Mesenchymal stem cell (in vitro differentiated cells and primary cell): Measurements from ENCODE around the gene DNAJB2.

Source experiments
- DNase-seq: peaks from one replicate; pipeline ENCODE4 v3.0.0-alpha.2; 2013
- H2AFZ ChIP-seq: one replicate; pipeline ENCODE4 v1.6.1; 2013; ENCODE audit warnings: low read depth, mild to moderate bottlenecking, control low read depth, inconsistent platforms, low read length, moderate library complexity
- H2AK5ac ChIP-seq: 2 replicates; pipeline ENCODE4 v1.6.1; 2013; ENCODE audit warnings: low read length, moderate library complexity, mild to moderate bottlenecking, inconsistent platforms; ENCODE audit not compliant: severe bottlenecking
- H2BK120ac ChIP-seq: one replicate; pipeline ENCODE4 v1.6.1; 2013; ENCODE audit warnings: low read depth, mild to moderate bottlenecking, inconsistent platforms, low read length, moderate library complexity
- H2BK12ac ChIP-seq, 2 experiments: one replicate each; pipeline ENCODE4 v1.6.1; 2013; ENCODE audit warnings: inconsistent platforms in 2 of 2, low read length in 2 of 2, mild to moderate bottlenecking in 2 of 2, moderate library complexity in 2 of 2, control low read depth in 1 of 2
- H2BK15ac ChIP-seq: one replicate; pipeline ENCODE4 v1.6.1; 2013; ENCODE audit warnings: mild to moderate bottlenecking, low read depth, inconsistent platforms; ENCODE audit not compliant: poor library complexity, severe bottlenecking
- H2BK5ac ChIP-seq: 2 replicates; pipeline ENCODE4 v1.6.1; 2013; ENCODE audit warnings: low read depth, mild to moderate bottlenecking, low read length, control low read depth, inconsistent platforms; ENCODE audit not compliant: poor library complexity, severe bottlenecking
- H3K14ac ChIP-seq, 2 experiments: one replicate each; pipeline ENCODE4 v1.6.1; 2013; ENCODE audit warnings: inconsistent platforms in 2 of 2, low read length in 2 of 2, control low read depth in 1 of 2, mild to moderate bottlenecking in 1 of 2, moderate library complexity in 1 of 2
- H3K18ac ChIP-seq, 2 experiments: one replicate each; pipeline ENCODE4 v1.6.1; 2013; ENCODE audit warnings: inconsistent platforms in 2 of 2, low read length in 2 of 2, control low read depth in 1 of 2, low read depth in 1 of 2, mild to moderate bottlenecking in 1 of 2
- H3K23ac ChIP-seq, 2 experiments: one replicate each; pipeline ENCODE4 v1.6.1; 2013; ENCODE audit warnings: inconsistent platforms in 2 of 2, low read length in 2 of 2, mild to moderate bottlenecking in 2 of 2, moderate library complexity in 2 of 2, control low read depth in 1 of 2
- H3K27ac ChIP-seq: 2 replicates; pipeline ENCODE4 v1.5.1; 2013; ENCODE audit warnings: mild to moderate bottlenecking, moderate library complexity, low read length, control low read depth, inconsistent platforms; ENCODE audit not compliant: poor library complexity, severe bottlenecking
- H3K27me3 ChIP-seq, 2 experiments: 2 replicates each; pipeline versions ENCODE4 v1.6.1 to v1.7.0; 2013; ENCODE audit warnings: low read length in 2 of 2, mild to moderate bottlenecking in 2 of 2, moderate library complexity in 2 of 2, control low read depth in 1 of 2, inconsistent platforms in 1 of 2; ENCODE audit not compliant: control insufficient read depth in 1 of 2, insufficient read depth in 1 of 2
- H3K36me3 ChIP-seq, 2 experiments: 2 replicates each; pipeline versions ENCODE4 v1.6.1 to v1.7.0; 2013; ENCODE audit warnings: low read length in 2 of 2, control low read depth in 1 of 2, inconsistent platforms in 1 of 2, low read depth in 1 of 2, mild to moderate bottlenecking in 1 of 2; ENCODE audit not compliant: insufficient read depth in 2 of 2, control insufficient read depth in 1 of 2
- H3K4ac ChIP-seq, 2 experiments: one replicate each; pipeline ENCODE4 v1.6.1; 2013; ENCODE audit warnings: inconsistent platforms in 2 of 2, low read length in 2 of 2, mild to moderate bottlenecking in 2 of 2, moderate library complexity in 2 of 2, control low read depth in 1 of 2, low read depth in 1 of 2
- H3K4me1 ChIP-seq: 2 replicates; pipeline ENCODE4 v1.6.1; 2013; ENCODE audit warnings: low read depth, low read length, control low read depth; ENCODE audit not compliant: control insufficient read depth, insufficient read depth
- H3K4me2 ChIP-seq: 2 replicates; pipeline ENCODE4 v1.6.1; 2013; ENCODE audit warnings: low read length, mild to moderate bottlenecking, inconsistent platforms; ENCODE audit not compliant: poor library complexity, severe bottlenecking
- H3K4me3 ChIP-seq, 2 experiments: 2 replicates each; pipeline versions ENCODE4 v1.5.1 to v1.7.0; 2013; ENCODE audit warnings: low read length in 2 of 2, mild to moderate bottlenecking in 2 of 2, control low read depth in 1 of 2, low read depth in 1 of 2; ENCODE audit not compliant: insufficient read depth in 1 of 2
- H3K79me1 ChIP-seq: replicated peaks from 2 replicates; pipeline ENCODE4 v1.6.1; 2013; ENCODE audit warnings: mild to moderate bottlenecking, control low read depth, low read length, inconsistent platforms; ENCODE audit not compliant: poor library complexity, severe bottlenecking
- H3K9ac ChIP-seq: 2 replicates; pipeline ENCODE4 v1.7.0; 2013; ENCODE audit warnings: mild to moderate bottlenecking, low read length, moderate library complexity
- H3K9me3 ChIP-seq: 2 replicates; pipeline ENCODE4 v1.7.0; 2013; ENCODE audit warnings: mild to moderate bottlenecking, low read length; ENCODE audit not compliant: control insufficient read depth
- H4K8ac ChIP-seq: one replicate; pipeline ENCODE4 v1.6.1; 2013; ENCODE audit warnings: inconsistent platforms, mild to moderate bottlenecking, low read length, moderate library complexity
- H4K91ac ChIP-seq: one replicate; pipeline ENCODE4 v1.6.1; 2013; ENCODE audit warnings: mild to moderate bottlenecking, low read length, inconsistent platforms
- WGBS: methylation state at CpG from one replicate; pipeline ENCODE4 v1.1.7; 2013; ENCODE audit warnings: mixed read lengths; 5-methylcytosine and 5-hydroxymethylcytosine counted together

DNAJB2 gene

DNA sequence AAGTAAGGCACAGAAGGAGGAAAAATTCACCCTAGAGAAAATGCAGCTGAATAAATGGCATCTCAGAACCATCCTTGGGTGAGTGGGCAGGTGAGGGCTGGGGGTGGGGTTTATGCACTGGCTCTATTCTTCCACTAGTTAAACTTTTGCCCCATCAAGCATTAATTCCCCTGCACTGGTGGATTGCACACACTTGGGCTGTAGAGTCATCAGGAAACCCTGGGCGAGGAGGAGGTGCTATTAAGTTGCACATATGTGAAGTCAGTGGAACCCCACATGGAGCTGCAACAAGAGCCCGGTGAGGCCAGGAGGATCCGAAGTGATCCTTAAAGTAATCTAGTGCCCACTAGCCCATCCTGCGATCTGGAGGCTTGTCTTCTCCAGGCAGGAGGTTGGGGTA is 6.8 kb upstream of the DNAJB2 start:
- Histone ChIP-seq H3K4me1 (peaks cover 21% of the 10 kb centered on the region), H2BK15ac (no peak overlapping the region), H4K8ac (no peak overlapping the region), H3K4me2 (no peak overlapping the region), H2BK12ac (no peak overlapping the region), H3K79me1 (no peaks in the 10 kb centered on the region), H3K18ac (no peak overlapping the region), H4K91ac (no peak overlapping the region), H3K36me3 (no peaks in the 10 kb centered on the region), H3K14ac (no peak overlapping the region), H3K9ac (no peak overlapping the region), H2BK5ac (no peak overlapping the region), H2AK5ac (no peak overlapping the region), H3K23ac (no peak overlapping the region), H3K9me3 (no peaks in the 10 kb centered on the region), H3K4me3 (no peak overlapping the region), H2BK120ac (no peak overlapping the region), H3K4ac (no peak overlapping the region), H2AFZ (no peak overlapping the region), H3K27ac (no peak overlapping the region), H3K27me3 (peaks cover 0 to 11% of the 10 kb centered on the region in 2 experiments)
- no peak for DNase-seq
- 91% methylated on average over 4 of the region's 4 CpGs for WGBS

DNA sequence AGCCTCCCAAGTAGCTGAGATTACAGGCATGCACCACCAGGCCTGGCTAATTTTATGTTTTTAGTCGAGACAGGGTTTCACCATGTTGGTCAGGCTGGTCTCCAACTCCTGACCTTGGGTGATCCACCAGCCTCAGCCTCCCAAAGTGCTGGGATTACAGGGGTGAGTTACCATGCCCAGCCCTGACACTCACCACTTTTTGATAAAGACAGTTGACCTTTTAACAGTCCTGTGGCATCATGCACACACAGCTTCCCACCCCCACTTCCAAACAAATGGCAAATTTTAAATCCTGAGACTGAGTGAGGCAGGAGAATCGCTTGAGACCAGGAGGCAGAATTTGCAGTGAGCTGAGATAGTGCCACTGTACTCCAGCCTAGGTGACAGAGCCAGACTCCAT is 6.2 kb upstream of the DNAJB2 start:
- H3K4me1 ChIP-seq, result peaks cover 26% of the 10 kb centered on the region
- H3K14ac ChIP-seq, result no peak overlapping the region
- H2BK5ac ChIP-seq, result no peak overlapping the region
- H4K8ac ChIP-seq, result no peak overlapping the region
- no peak overlapping the region for H3K18ac ChIP-seq
- WGBS, result 28% methylated on average over 1 of the region's 2 CpGs
- H3K27me3 ChIP-seq, result peaks cover 0 to 11% of the 10 kb centered on the region in 2 experiments
- H2BK12ac ChIP-seq, result no peak overlapping the region
- H3K4me2 ChIP-seq, result no peak overlapping the region
- H3K4me3 ChIP-seq, result no peak overlapping the region
- H3K9ac ChIP-seq, result no peak overlapping the region
- no peaks in the 10 kb centered on the region for H3K9me3 ChIP-seq
- H4K91ac ChIP-seq, result no peak overlapping the region
- H3K4ac ChIP-seq, result no peak overlapping the region
- H2AFZ ChIP-seq, result no peak overlapping the region
- DNase-seq, result no peak
- no peaks in the 10 kb centered on the region for H3K79me1 ChIP-seq
- H2AK5ac ChIP-seq, result no peak overlapping the region
- H3K23ac ChIP-seq, result no peak overlapping the region
- H3K36me3 ChIP-seq, result no peaks in the 10 kb centered on the region
- H3K27ac ChIP-seq, result no peak overlapping the region
- H2BK15ac ChIP-seq, result no peak overlapping the region
- no peak overlapping the region for H2BK120ac ChIP-seq

DNA sequence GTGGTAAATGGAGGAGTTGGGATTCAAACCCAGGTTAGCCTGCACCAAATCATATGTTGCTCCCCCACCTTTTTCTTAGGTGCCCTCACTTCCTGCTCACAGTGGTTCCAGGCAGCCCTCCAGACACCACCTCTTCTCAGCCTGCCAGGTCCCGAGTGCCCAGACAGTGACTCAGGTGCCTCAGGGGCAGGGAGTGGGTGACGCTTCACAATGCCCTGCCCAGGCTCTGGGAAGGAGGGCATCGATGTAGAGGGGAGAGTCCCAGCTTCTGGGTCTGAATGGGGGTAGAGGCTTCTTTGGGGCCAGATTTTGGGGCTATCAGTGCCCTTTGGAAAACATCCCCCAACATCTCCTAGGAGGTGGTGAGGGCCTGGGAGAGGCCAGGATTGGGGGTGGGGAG is 5.2 kb upstream of the DNAJB2 start:
- Histone ChIP-seq H4K91ac (peak overlapping the region; percentile 20), H3K18ac (no peak overlapping the region), H2BK12ac (no peak overlapping the region), H3K4me3 (no peak overlapping the region), H3K36me3 (no peaks in the 10 kb centered on the region), H2AK5ac (peak overlapping the region; percentile 24), H3K27ac (peak overlapping the region; percentile 80), H3K23ac (no peak overlapping the region), H3K27me3 (peaks cover 0 to 11% of the 10 kb centered on the region in 2 experiments), H2AFZ (no peak overlapping the region), H4K8ac (peak overlapping the region; percentile 62), H3K14ac (peak overlapping the region in 1 of 2 experiments; percentile 37), H3K4me2 (no peak overlapping the region), H2BK120ac (no peak overlapping the region), H3K4me1 (peaks cover 31% of the 10 kb centered on the region), H3K9ac (peak overlapping the region; percentile 58), H3K79me1 (no peaks in the 10 kb centered on the region), H2BK15ac (no peak overlapping the region), H2BK5ac (peak overlapping the region; percentile 12), H3K4ac (peak overlapping the region; percentile 9 to 52), H3K9me3 (no peaks in the 10 kb centered on the region)
- no peak for DNase-seq
- 73% methylated on average over 2 of the region's 3 CpGs for WGBS

DNA sequence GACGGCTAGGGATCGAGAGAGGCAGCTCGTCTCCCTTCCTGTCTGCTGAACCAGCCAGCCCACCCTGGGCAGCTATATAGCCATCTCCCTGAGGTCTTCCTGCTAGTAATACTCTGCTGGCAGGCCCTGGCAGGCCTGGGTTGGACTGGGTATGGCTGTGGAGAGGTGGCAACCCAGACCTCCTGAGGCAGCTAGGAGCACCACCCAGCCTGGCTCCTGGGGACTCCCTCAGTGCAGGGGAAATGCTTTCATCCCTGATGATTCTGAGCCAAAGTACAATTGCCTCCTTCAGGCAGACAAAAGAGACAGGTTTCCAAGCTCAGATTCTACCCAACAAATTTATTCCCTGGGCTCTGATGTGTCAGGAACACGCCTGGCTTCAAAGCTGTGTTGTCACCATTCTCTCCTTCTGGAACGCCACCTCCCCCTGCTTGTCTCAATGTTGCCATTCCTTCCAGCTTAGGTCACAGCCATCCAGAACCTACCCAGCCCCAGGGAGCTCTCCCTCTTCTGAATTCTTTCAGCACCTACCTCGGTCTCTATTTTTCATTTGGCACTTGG is 4.7 kb upstream of the DNAJB2 start:
- Histone ChIP-seq H3K4me2 (no peak overlapping the region), H3K9me3 (no peaks in the 10 kb centered on the region), H3K4me3 (peak overlapping the region in 1 of 2 experiments; percentile 20), H2AK5ac (peak overlapping the region; percentile 24), H3K4me1 (peaks cover 28% of the 10 kb centered on the region), H2BK12ac (no peak overlapping the region), H4K91ac (peak overlapping the region; percentile 53), H2AFZ (peak overlapping the region; percentile 8), H3K18ac (peak overlapping the region; percentile 71 to 72), H2BK120ac (no peak overlapping the region), H3K36me3 (no peaks in the 10 kb centered on the region), H2BK5ac (no peak overlapping the region), H3K27ac (peak overlapping the region; percentile 80), H3K4ac (peak overlapping the region; percentile 9 to 52), H3K9ac (peak overlapping the region; percentile 58), H4K8ac (peak overlapping the region; percentile 62), H2BK15ac (no peak overlapping the region), H3K79me1 (no peaks in the 10 kb centered on the region), H3K27me3 (peaks cover 0 to 9% of the 10 kb centered on the region in 2 experiments), H3K23ac (no peak overlapping the region), H3K14ac (peak overlapping the region in 1 of 2 experiments; percentile 37)
- peak; percentile 87 for DNase-seq
- 2% methylated on average over 2 of the region's 6 CpGs for WGBS
